Fibroblast of lung (primary cell): ENCODE data around the gene CHD9.

ENCODE experiments used
- CTCF ChIP-seq, 2 donors: IDR thresholded peaks in 1 of 2; conservative IDR thresholded peaks in 1 of 2; 1 replicate in 1 of 2; 2 replicates in 1 of 2; pipeline ENCODE4 v1.5.1; 2011 to 2012; ENCODE audit warnings: low read length in 2 of 2, control low read depth in 1 of 2, inconsistent platforms in 1 of 2, low read depth in 1 of 2, mild to moderate bottlenecking in 1 of 2
- EZH2 ChIP-seq: IDR thresholded peaks from 2 replicates; pipeline ENCODE4 v1.5.1; 2012; ENCODE audit warnings: low read length, control low read depth, mild to moderate bottlenecking; ENCODE audit errors: missing control alignments

- TF ChIP-seq CTCF (conservative IDR thresholded peaks at IDR 0.05 in 1 of 2, IDR thresholded peaks at IDR 0.05 in 1 of 2; ENCODE audit: low read depth in 1 of 2, low read length in 2 of 2): no peak
- no peak for TF ChIP-seq EZH2
Measured at GRCh38 chr16:53078765-53079485, 24.1 kb downstream of the CHD9 start.
